Fibroblast of mammary gland (primary cell): ENCODE results near the gene MS4A3.

Source experiments
- DNase-seq: peaks from one replicate; pipeline ENCODE4 v3.0.0-alpha.2; 2010; ENCODE audit warnings: low read depth
- H3K4me3 ChIP-seq: 2 replicates; pipeline ENCODE4 v1.5.1; 2011; ENCODE audit warnings: low read depth, mild to moderate bottlenecking, low read length, moderate library complexity; ENCODE audit not compliant: control insufficient read depth
- CTCF ChIP-seq: conservative IDR thresholded peaks from 2 replicates; pipeline ENCODE4 v1.5.1; 2011; ENCODE audit warnings: low read depth, low read length, inconsistent platforms; ENCODE audit not compliant: control insufficient read depth, insufficient read depth

The MS4A3 gene

GRCh38 chr11:60077981-60078380, 21.5 kb downstream of the MS4A3 start:
- no peak overlapping the region for H3K4me3 ChIP-seq
- no peak for DNase-seq
- TF ChIP-seq CTCF = no peak

- no peak for TF ChIP-seq CTCF
Measured at GRCh38 chr11:60078745-60079144, 22.3 kb downstream of the MS4A3 start.

GRCh38 chr11:60080535-60080934, 24.1 kb downstream of the MS4A3 start:
- no peak for TF ChIP-seq CTCF
- no peak for DNase-seq
- H3K4me3 ChIP-seq = no peak overlapping the region

More at GRCh38 chr11:60078745-60079144, 22.3 kb downstream of the MS4A3 start:
- DNase-seq = no peak
- H3K4me3 ChIP-seq = no peak overlapping the region

- no peak for TF ChIP-seq CTCF
- no peak for DNase-seq
Measured at GRCh38 chr11:60084631-60085273, 28.3 kb downstream of the MS4A3 start.

GRCh38 chr11:60085909-60086308, 29.4 kb downstream of the MS4A3 start:
- no peak overlapping the region for H3K4me3 ChIP-seq
- no peak for DNase-seq
- TF ChIP-seq CTCF = no peak

More at GRCh38 chr11:60084631-60085273, 28.3 kb downstream of the MS4A3 start:
- no peak overlapping the region for H3K4me3 ChIP-seq

GRCh38 chr11:60087239-60087638, 30.8 kb downstream of the MS4A3 start:
- no peak for TF ChIP-seq CTCF
- no peak for DNase-seq

GRCh38 chr11:60088364-60088763, 31.9 kb downstream of the MS4A3 start, which contains the start of gene MS4A2:
Gene MS4A2 (plus strand): TSS chr11:60088664. CDS start chr11:60088766, 102 bp downstream.
- no peak for TF ChIP-seq CTCF
- no peak within 1 kb of the TSS for H3K4me3 ChIP-seq
- DNase-seq = no peak

More at GRCh38 chr11:60087239-60087638, 30.8 kb downstream of the MS4A3 start:
- no peak overlapping the region for H3K4me3 ChIP-seq
